ENCODE measurements around the gene SFTPD. TPM values are rescaled to one million over a fixed set of nuclear protein-coding genes. Genes with fewer than 3 reads are reported as not detected.
"Not testable (repeated sequence)": the region's sequence is repeated elsewhere in the genome, so short reads cannot be mapped to it uniquely, and the experiment has no call there.

Gene SFTPD
- total RNA-seq (2014; rRNA removed; shearing (Covaris generic)): 0.12 TPM in 1 of 2 replicates, not detected in the other

- DNase-seq (ENCODE audit: low spot score): no peak
Observed at GRCh38 chr10:79948976-79949722, at the start of gene SFTPD. Gene SFTPD (minus strand): TSS chr10:79949105. CDS start chr10:79946659, 2,446 bp downstream.

DNA sequence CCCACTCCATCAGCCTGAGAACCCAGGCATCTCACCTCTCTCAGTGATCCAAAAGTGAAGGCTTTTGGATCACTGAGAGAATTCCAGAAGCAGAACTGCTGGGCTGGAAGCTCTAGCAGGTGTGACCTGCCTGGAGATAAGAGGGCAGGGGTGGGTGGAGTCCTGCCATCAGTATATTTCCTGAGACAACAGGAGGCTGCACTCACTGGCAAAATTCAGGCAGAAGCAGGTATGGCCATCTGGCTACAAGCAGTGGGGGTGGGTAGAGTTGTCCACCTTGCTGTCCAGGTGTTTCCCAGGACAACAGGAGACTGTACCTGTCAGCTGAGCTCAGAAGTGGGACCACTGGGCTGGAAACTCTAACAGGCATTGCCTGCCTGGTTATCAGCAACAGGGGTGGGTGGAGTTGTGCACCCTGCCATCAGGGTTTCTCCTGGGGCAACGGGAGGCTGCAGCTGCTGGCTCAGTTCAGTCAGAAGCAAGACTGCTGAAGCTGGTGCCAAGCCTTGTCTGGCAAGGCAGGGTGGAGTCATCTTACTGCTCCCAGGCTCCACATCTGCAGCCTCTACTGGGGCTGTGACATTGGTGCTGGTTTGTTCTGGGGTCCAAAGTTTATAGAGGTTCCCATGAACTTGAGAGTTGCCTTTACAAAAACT is 47.2 kb upstream of the SFTPD start:
- no peak for DNase-seq (ENCODE audit: low spot score)

DNA sequence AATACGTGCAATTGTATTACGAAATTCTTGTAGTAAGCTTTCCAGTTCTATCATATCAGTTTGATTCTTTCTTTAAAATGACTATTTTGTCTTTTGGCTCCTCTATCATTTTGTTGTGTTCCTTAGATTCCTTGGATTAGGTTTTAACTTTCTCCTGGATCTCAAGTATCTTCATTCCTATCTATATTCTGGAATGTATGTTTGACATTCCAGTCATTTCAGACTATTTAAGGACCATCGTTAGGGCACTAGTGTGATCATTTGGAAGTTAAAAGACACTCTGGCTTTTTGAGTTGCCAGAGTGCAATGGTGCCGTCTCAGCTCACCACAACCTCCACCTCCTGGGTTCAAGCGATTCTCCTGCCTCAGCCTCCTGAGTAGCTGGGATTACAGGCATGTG is 45.7 kb upstream of the SFTPD start:
- DNase-seq (ENCODE audit: low spot score): no peak

- not testable (repeated sequence) for DNase-seq (ENCODE audit: low spot score)
Observed at GRCh38 chr10:79988199-79988598, 39.3 kb upstream of the SFTPD start.

DNA sequence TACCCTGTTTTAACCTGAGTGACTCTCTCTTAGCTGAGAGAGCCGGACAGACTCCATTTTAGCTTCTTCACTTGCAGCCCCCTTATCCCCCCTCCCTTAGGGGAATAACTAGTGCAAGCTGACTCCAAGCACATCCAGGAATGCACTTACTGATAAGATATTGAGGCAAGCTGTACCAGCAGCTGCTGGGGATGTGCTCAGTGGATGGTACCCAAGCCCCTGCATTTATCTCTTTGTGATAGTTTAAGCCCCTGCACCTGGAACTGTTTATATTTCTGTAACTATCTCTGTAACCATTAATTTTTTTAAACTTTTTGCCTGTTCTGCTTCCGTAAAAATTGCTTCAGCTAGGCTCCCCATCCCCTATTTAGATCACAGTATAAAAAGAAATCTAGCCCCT is 37.8 kb upstream of the SFTPD start:
- not testable (repeated sequence) for DNase-seq (ENCODE audit: low spot score)

- no peak for DNase-seq (ENCODE audit: low spot score)
Observed at GRCh38 chr10:79985481-79986072, 36.7 kb upstream of the SFTPD start.

- no peak for DNase-seq (ENCODE audit: low spot score)
Observed at GRCh38 chr10:79984851-79985250, 35.9 kb upstream of the SFTPD start.

- DNase-seq (ENCODE audit: low spot score): no peak
Observed at GRCh38 chr10:79983286-79983909, 34.5 kb upstream of the SFTPD start.

- no peak for DNase-seq (ENCODE audit: low spot score)
Observed at GRCh38 chr10:79982861-79983260, 34.0 kb upstream of the SFTPD start.

DNA sequence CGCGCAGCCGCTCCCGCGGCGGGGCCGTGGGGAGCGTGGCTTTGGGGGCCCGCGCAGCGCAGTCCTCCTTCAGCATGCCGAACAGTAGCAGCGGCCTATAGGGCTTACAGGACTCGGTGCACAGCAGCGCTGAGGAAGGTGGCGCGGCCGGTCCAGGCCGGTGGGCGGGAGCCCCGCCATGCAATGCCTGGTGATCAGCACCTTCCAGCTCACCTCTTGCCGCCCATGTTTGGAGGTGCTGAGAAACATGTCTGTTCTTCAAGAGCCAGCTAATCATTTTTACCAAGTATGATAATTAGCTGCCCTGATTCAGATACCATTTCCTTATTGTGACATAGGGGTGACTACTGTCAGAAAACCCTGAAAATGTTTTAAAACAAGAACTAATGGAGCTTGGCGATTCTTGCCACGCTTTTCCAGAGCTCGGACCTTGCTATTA is 33.5 kb upstream of the SFTPD start:
- no peak for DNase-seq (ENCODE audit: low spot score)

DNA sequence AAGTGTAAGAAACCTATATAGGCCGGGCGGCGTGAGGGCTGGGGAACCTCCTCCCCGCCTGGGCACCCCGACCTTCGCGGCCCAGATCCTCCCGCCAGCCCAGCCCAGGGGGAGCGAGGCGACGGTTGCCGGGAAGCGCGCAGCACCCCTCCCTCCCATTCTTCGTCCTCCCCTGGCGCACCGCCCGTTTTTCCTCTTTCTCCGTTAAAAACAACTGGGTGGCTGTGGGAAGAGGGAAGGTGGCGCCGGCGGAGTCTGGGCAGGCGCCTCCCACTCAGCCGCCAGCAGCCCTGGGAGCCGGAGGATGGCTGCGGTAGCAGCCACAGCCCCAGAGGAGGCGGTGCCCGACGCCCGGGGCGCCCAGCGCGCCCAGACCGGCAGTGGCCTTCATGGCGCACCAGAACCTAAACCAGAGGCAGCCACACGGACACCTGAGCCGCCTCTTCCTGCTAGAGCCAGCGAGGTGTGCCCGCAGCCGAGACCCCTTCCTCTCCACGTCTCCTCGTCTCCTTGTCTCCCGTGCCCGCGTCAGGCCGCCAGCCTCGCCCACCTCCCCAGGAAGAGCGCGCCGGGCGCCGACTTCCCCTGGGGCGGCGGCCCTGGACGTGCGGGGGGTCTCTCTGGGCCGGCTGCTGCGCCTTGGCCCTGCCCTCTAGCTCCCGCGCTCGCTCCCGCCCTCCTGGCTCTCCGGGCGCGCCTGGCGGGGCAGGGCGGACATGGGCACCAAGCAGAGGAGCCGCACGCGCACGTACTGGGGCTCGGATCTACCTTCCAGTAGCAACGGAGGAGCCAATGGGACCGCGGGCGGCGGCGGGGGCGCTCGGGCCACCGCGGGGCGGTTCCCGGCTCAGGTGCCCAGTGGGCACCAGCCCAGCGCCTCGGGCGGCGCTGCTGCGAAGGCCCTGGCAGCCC is 32.8 kb upstream of the SFTPD start:
- DNase-seq (ENCODE audit: low spot score): peak; percentile 60

GRCh38 chr10:79980711-79981110 is 31.8 kb upstream of the SFTPD start:
- no peak for DNase-seq (ENCODE audit: low spot score)

- no peak for DNase-seq (ENCODE audit: low spot score)
Observed at GRCh38 chr10:79979976-79980687, 31.2 kb upstream of the SFTPD start.

- no peak for DNase-seq (ENCODE audit: low spot score)
Observed at GRCh38 chr10:79979310-79979975, 30.5 kb upstream of the SFTPD start.

DNA sequence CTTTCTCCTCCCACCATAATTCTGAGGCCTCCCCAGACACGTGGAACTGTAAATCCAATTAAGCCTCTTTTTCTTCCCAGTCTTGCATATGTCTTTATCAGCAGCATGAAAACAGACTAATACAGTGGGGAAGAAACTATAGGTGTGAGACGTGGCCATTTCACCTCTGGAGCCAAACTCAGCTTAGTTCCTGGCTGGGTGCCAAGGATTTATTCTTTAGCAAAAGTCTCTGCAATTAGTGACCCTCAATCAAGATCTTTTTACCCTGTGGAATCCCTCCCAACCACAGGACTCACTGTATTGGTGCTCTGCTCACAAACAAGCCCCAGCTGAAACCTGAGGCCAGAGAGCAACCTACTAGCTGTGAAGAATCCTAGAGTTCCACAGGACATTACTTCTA is 28.1 kb upstream of the SFTPD start:
- DNase-seq (ENCODE audit: low spot score): no peak

GRCh38 chr10:79970062-79970461 is 21.2 kb upstream of the SFTPD start:
- no peak for DNase-seq (ENCODE audit: low spot score)

- DNase-seq (ENCODE audit: low spot score): no peak
Observed at GRCh38 chr10:79947787-79948424, 999 bp downstream of the SFTPD start.

GRCh38 chr10:79947083-79947415 is 1.9 kb downstream of the SFTPD start:
- no peak for DNase-seq (ENCODE audit: low spot score)

DNA sequence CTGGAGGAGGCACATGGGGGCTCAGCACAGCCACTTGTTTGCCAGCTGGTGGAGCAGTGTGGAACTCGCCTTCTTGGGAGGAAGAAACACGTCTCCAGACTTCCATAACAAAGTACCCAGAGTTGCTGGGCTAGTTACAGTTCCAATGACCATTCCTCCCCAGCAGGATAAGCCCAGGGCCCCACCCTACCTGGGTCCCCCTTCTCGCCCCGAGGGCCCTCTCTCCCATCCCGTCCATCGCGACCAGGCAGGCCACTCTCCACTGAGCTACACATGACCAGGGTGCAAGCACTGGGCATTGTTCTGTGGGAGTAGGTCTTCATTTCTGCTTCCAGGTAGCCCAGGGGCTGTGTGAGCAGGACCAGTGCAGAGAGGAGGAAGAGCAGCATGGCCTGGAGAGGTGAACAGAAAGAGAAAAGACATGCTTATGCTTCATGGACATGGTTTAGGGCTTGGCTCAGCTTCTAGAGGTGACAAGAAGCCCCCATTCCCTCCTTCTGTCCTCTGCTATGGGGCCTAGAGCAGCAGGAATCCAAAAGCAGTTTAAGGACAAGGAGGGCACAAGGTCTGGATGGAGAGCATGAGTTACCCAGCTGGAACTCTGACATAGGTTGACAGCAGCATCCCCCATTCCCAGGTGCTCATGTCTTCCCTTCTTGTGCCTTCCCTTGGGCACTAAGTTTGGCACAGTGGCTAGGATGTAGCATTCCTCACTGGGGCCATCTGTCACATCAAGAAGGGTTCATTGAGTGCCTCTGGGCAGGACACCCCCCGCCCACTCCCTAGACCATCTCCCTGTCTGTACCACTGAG is 2.4 kb downstream of the SFTPD start:
- no peak for DNase-seq (ENCODE audit: low spot score)

All from A172 (cell line).